Prostate gland (tissue), 2 donors: ENCODE measurements around the gene TMEM63C.
"Not testable (repeated sequence)": the region's sequence is repeated elsewhere in the genome, so short reads cannot be mapped to it uniquely, and the experiment has no call there.

Source experiments
- CTCF ChIP-seq, 4 experiments: fragments of 200-600 bp in 2 of 4; fragments of 450-650 bp in 2 of 4; sonication (generic) in 2 of 4; IDR thresholded peaks; 1 replicate in 3 of 4; 2 replicates in 1 of 4; pipeline ENCODE4 v1.5.1; 2016 to 2019; ENCODE audit warnings: antibody characterized with exemption in 4 of 4, mild to moderate bottlenecking in 2 of 4, moderate library complexity in 2 of 4
- POLR2A ChIP-seq: fragments of 450-650 bp; IDR thresholded peaks from one replicate; pipeline ENCODE4 v1.6.1; 2016; ENCODE audit warnings: antibody characterized with exemption, mild to moderate bottlenecking

- not testable (repeated sequence) for TF ChIP-seq CTCF (IDR thresholded peaks at IDR 0.05); POLR2A
These were observed 7.5 kb upstream of the TMEM63C start for GRCh38 chr14:77173911-77174617.
